ENCODE data around the gene PRMT1. TPM values are rescaled to one million over a fixed set of nuclear protein-coding genes. Genes with fewer than 3 reads are reported as not detected.

The PRMT1 gene
- total RNA-seq, 4 donors from 2014 or later: 117 to 156 (median 139) TPM

- Histone ChIP-seq H3K4me1 (peaks cover 12 to 21% of the 10 kb centered on the region in 2 donors), H3K27ac (peak overlapping the region; percentile 57 to 83 (median 63)), H3K27me3 (no peaks in the 10 kb centered on the region), H3K9me3 (no peaks in the 10 kb centered on the region), H3K4me3 (replicated peaks in 1 of 3) (no peak overlapping the region), H3K36me3 (no peaks in the 10 kb centered on the region)
- TF ChIP-seq POLR2A (IDR thresholded peaks at IDR 0.05): peak in 1 of 2 donors; percentile 44
- TF ChIP-seq CTCF (IDR thresholded peaks at IDR 0.05): peak; percentile 70 to 88 (median 76)
- DNase-seq: peak; percentile 96 to 97
- WGBS, 2 donors: 19 to 26% methylated on average over 28 of the region's 28 CpGs
- intact Hi-C loops (cut with DNase I): no loop called here
Measured at GRCh38 chr19:49672131-49672919, 4.7 kb upstream of the PRMT1 start.

GRCh38 chr19:49676136-49676783 lies 811 bp upstream of the PRMT1 start:
- H3K4me3 ChIP-seq (replicated peaks in 1 of 3): peak overlapping the region in 1 of 3 donors; percentile 16

GRCh38 chr19:49676784-49677230 lies 264 bp upstream of the PRMT1 start:
- Histone ChIP-seq H3K9me3 (no peaks in the 10 kb centered on the region), H3K4me1 (peaks cover 20 to 42% of the 10 kb centered on the region in 2 donors), H3K27me3 (no peaks in the 10 kb centered on the region), H3K27ac (peak overlapping the region; percentile 62 to 97 (median 90)), H3K4me3 (replicated peaks in 1 of 3) (peak overlapping the region in 2 of 3 donors; percentile 74 to 90), H3K36me3 (peaks cover 5 to 6% of the 10 kb centered on the region in 2 donors)
- TF ChIP-seq POLR2A (IDR thresholded peaks at IDR 0.05) (no peak), CTCF (IDR thresholded peaks at IDR 0.05) (no peak)
- peak; percentile 100 for DNase-seq
- intact Hi-C loops (cut with DNase I): no loop called here
- 0% methylated on average over 12 to 16 of the region's 34 CpGs for WGBS, 2 donors

More at GRCh38 chr19:49676136-49676783, 811 bp upstream of the PRMT1 start:
- 2 to 4% methylated on average over 27 of the region's 27 CpGs for WGBS, 2 donors
- peaks cover 22 to 44% of the 10 kb centered on the region in 2 donors for H3K4me1 ChIP-seq
- DNase-seq: peak; percentile 85 to 89
- intact Hi-C loops (cut with DNase I): no loop called here
- no peaks in the 10 kb centered on the region for H3K27me3 ChIP-seq
- peaks cover 0 to under 1% of the 10 kb centered on the region in 2 donors for H3K36me3 ChIP-seq
- H3K9me3 ChIP-seq: no peaks in the 10 kb centered on the region
- peak overlapping the region; percentile 86 to 97 (median 90) for H3K27ac ChIP-seq
- TF ChIP-seq POLR2A (IDR thresholded peaks at IDR 0.05) (peak in 1 of 2 donors; percentile 20), CTCF (IDR thresholded peaks at IDR 0.05) (no peak)

GRCh38 chr19:49677901-49678674 lies 1.0 kb downstream of the PRMT1 start:
- 9 to 10% methylated on average over 14 to 17 of the region's 21 CpGs for WGBS, 2 donors
- TF ChIP-seq CTCF (IDR thresholded peaks at IDR 0.05) (peak in 5 of 6 experiments; percentile 41 to 60 (median 52)), POLR2A (IDR thresholded peaks at IDR 0.05) (no peak)
- Histone ChIP-seq H3K9me3 (no peaks in the 10 kb centered on the region), H3K4me1 (peaks cover 9 to 31% of the 10 kb centered on the region in 2 donors), H3K4me3 (replicated peaks in 1 of 3) (peak overlapping the region; percentile 74 to 96 (median 90)), H3K27me3 (no peaks in the 10 kb centered on the region), H3K36me3 (peaks cover 15 to 18% of the 10 kb centered on the region in 2 donors), H3K27ac (peak overlapping the region in 2 of 3 donors; percentile 80 to 88)
- intact Hi-C loops (cut with DNase I): no loop called here
- peak; percentile 73 to 74 for DNase-seq
